ENCODE results near the gene UBR4.

- TF ChIP-seq EP300 (IDR thresholded peaks at IDR 0.05) = no peak
- TF ChIP-seq, protein P1, sequence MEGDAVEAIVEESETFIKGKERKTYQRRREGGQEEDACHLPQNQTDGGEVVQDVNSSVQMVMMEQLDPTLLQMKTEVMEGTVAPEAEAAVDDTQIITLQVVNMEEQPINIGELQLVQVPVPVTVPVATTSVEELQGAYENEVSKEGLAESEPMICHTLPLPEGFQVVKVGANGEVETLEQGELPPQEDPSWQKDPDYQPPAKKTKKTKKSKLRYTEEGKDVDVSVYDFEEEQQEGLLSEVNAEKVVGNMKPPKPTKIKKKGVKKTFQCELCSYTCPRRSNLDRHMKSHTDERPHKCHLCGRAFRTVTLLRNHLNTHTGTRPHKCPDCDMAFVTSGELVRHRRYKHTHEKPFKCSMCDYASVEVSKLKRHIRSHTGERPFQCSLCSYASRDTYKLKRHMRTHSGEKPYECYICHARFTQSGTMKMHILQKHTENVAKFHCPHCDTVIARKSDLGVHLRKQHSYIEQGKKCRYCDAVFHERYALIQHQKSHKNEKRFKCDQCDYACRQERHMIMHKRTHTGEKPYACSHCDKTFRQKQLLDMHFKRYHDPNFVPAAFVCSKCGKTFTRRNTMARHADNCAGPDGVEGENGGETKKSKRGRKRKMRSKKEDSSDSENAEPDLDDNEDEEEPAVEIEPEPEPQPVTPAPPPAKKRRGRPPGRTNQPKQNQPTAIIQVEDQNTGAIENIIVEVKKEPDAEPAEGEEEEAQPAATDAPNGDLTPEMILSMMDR (IDR thresholded peaks at IDR 0.05) = no peak
- TF ChIP-seq POLR2A (IDR thresholded peaks at IDR 0.05) = no peak
These were observed 172.4 kb downstream of the UBR4 start for GRCh38 chr1:19037659-19038058.

Measured in suprapubic skin (tissue), 3 donors.